Fibroblast of peridontal ligament (primary cell): ENCODE measurements around the gene PSMG3.
A peak's percentile ranks its signal among the peaks of the same experiment; 100 is the strongest.

Experiments used
- DNase-seq: peaks from one replicate; pipeline ENCODE4 v3.0.0-alpha.2; 2010; ENCODE audit errors: extremely low read depth

Gene PSMG3

GRCh38 chr7:1580422-1581030 is 10.7 kb upstream of the PSMG3 start:
- no peak for DNase-seq

DNA sequence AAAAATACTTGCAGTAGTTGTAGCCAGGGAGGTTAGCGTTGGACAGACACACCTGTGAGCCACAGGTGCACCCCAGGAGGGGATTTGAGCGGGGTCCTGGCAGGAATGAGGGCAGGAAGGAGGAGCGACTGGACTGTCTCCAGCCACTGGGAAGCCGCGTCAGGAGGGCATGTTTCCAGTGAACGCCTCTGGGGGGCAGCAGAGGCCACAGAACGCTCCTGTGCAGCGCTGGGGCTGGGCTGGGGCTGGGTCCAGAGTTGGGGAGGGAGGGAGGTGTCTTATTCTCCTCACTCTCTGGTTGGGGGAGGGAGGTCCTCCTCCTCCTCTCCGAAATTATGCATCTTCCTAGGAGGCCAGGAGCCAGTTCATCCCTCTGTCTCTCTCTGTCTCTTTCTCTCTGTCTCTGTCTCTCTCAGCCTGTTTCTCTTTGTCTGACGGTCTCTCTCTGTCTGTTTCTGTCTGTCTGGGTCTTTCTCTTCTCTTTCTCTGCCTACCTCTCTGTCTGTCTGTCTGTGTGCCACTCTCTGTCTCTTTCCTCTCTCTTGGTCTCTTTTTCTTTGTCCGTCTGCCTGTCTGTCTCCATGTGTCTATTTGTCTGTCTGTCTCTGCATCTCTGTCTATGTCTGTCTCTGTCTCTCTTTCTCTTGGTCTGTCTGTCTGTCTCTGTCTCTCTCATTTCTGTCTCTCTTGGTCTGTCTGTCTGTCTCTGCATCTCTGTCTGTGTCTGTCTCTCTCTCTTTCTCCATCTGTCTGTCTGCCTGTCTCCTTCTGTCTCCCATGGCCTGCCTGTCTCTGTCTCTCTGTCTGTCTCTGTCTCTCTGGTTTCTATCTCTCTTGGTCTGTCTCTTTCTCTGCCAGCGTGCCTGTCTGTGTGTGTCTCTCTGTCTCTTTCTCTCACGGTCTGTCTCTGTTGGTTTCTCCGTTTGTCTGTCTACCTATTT is 9.9 kb upstream of the PSMG3 start:
- DNase-seq = peak; percentile 59

GRCh38 chr7:1578513-1578912 is 8.7 kb upstream of the PSMG3 start:
- no peak for DNase-seq

DNA sequence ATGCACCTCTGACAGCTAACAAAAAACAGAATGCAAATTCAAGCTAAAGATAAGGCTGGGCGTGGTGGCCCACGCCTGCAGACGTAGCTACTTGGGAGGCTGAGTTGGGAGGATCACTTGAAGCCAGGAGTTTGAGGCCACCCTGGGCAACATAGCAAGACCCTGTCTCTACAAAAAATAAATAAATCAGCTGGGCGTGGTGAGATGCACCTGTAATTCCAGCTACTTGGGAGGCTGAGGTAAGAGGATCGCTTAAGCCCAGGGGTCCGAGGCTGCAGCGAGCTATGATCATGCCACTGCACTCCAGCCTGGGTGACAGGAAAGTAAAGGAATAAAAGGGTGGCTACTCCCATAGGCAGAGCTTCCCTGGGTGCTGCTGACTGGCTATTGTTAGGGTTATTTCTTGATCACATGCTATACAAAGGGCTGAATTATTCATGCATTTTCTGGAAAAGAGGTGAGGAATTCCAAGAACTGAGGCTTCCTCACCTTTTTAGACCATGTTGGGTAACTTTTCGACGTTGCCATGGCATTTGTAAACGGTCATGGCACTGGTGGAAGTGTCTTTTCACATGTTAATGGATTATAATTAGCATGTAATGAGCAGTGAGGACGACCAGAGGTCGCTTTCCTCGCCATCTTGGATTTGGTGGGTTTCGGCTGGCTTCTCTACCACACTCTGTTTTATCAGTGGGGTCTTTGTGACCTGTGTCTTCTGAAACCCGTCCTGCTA is 6.9 kb upstream of the PSMG3 start:
- no peak for DNase-seq

- DNase-seq = no peak
These were observed 6.0 kb upstream of the PSMG3 start for GRCh38 chr7:1575809-1576208.

DNA sequence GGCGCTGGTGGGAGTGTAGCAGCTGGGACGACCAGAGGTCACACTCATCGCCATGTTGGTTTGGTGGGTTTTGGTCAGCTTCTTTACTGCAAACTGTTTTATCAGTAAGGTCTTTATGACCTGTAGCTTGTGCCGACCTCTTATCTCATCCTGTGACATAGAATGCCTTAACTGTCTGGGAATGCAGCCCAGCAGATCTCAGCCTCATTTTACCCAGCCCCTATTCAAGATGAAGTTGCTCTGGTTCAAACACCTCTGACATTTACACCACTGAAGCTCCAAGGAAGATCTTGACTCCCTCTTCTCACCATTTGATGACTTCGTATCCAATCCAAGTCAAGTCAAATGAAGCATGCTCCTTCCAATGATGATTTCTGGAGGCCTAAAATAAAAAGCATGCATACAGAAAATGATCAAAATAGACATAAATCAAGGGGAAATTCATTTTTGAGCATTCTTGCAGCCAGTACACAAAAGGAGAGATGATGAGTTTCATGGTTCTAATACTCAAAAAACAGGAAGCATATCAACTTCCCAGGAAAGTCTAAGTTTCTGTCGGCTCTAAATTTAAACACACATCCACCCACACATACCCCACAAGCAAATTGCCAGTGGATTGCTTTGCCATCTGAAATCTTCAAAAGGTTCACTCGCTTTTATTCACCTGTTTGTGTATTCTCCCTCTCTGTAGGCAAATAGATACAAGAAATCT is 2.4 kb upstream of the PSMG3 start:
- no peak for DNase-seq

GRCh38 chr7:1569440-1569832 is 396 bp downstream of the PSMG3 start:
- DNase-seq = no peak

GRCh38 chr7:1569016-1569415 is 816 bp downstream of the PSMG3 start:
- DNase-seq = peak; percentile 52

GRCh38 chr7:1567896-1568510 is 1.8 kb downstream of the PSMG3 start:
- peak; percentile 41 for DNase-seq

- DNase-seq = peak; percentile 41
These were observed 2.6 kb downstream of the PSMG3 start for GRCh38 chr7:1567049-1567771.

GRCh38 chr7:1566687-1567048 is 3.2 kb downstream of the PSMG3 start:
- no peak for DNase-seq

DNA sequence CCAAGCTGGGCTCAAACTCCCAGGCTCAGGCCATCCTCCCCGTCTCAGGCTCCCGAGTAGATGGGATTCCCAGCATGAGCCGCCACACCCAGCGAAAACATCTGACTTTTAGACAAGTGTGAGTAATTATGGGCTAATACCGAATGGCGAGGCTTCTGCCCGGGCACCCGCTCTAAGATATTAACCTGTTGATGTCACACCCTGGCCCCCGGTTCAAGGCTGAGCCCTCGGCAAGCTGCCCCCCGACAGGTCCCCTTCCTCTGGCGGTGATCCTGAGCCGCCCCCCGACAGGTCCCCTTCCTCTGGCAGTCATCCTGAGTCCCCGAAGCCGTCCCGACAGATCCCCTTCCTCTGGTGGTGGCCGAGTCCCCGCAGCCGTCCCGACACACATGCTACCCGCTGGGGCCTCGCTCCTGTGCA is 5.2 kb downstream of the PSMG3 start:
- DNase-seq = no peak

GRCh38 chr7:1563981-1564602 is 5.7 kb downstream of the PSMG3 start:
- no peak for DNase-seq

DNA sequence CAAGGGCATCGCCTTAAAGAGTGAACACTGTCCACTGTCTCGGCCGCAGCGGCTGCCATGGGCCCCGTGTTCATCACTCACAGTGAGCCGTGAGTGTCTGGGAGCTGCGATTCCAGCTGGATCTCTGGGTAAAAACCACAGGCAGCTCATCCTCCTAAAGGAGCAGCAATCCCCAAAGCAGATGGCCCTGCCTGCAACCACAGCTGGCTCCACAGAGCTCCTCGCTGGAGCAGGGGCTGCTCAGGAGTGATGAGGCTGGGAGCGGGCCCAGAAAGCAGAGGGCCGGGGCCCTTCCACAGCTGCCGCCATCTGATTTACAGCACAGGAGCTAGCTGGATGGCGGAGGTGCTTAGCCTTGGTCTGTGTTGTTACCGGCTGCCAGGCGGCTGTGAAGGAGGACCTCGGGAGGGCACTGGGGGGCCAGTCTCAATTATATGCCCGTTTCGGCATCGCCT is 7.2 kb downstream of the PSMG3 start:
- no peak for DNase-seq

DNA sequence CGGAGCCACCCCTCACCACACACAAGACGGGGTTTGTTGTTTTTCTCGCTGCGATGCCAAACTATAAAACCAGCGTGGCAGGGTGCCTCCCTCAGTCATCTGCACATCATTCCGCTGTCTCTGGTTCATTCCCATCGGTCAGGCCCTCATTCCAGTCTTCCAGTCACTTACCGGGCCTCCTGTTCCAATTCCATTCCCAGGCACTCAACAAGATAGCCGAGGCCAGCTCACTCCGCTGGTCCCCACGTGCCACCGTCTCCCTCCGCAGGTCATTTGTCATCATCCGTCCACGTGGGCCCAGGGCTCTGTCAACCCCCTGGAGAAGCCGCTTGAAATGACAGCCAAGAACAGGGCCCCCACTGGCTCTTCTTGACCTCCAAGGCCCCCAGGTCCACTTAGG is 7.7 kb downstream of the PSMG3 start:
- DNase-seq = no peak

GRCh38 chr7:1561036-1561940 is 8.5 kb downstream of the PSMG3 start:
- no peak for DNase-seq

DNA sequence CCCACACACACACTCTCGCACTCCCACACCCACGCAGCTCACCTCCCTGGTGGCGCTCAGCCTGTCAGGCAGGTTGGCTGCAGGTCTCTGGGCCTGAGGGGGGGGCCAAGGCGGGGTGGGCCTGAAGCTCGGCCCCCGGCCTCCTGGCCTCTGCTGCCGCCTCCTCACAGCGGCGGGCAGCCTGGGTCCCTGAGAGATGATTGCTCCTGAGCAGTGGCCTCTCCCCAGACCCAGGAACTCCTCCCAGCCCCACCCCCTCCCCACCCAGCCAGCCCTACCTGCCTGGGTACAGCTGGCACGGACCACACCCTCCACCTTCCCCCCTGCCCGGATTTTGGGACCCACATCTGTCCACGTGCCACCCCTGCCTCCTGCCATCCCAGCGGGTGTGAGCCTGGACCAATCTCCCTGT is 9.2 kb downstream of the PSMG3 start:
- no peak for DNase-seq

- DNase-seq = no peak
These were observed 9.9 kb downstream of the PSMG3 start for GRCh38 chr7:1559626-1560590.
